Ishikawa (cell line): ENCODE measurements around the gene OCLN.

Experiments
- CEBPB ChIP-seq: IDR thresholded peaks from 2 replicates; pipeline ENCODE4 v1.6.1; 2012
- CREB1 ChIP-seq: IDR thresholded peaks from 2 replicates; pipeline ENCODE4 v1.6.1; 2012; ENCODE audit warnings: low read depth
- EGR1 ChIP-seq: IDR thresholded peaks from 2 replicates; pipeline ENCODE4 v1.6.1; 2012
- EP300 ChIP-seq: IDR thresholded peaks from 2 replicates; pipeline ENCODE4 v1.6.1; 2012; ENCODE audit warnings: borderline replicate concordance
- FOXM1 ChIP-seq: IDR thresholded peaks from 2 replicates; pipeline ENCODE4 v1.6.1; 2012; ENCODE audit warnings: low read depth, borderline replicate concordance
- NFIC ChIP-seq: IDR thresholded peaks from 2 replicates; pipeline ENCODE4 v1.6.1; 2012
- RAD21 ChIP-seq: IDR thresholded peaks from 2 replicates; pipeline ENCODE4 v1.6.1; 2012; ENCODE audit warnings: low read depth
- TAF1 ChIP-seq: IDR thresholded peaks from 2 replicates; pipeline ENCODE4 v1.6.1; 2012; ENCODE audit warnings: low read depth, mild to moderate bottlenecking
- TCF12 ChIP-seq: IDR thresholded peaks from 2 replicates; pipeline ENCODE4 v1.6.1; 2012; ENCODE audit warnings: low read depth
- TEAD4 ChIP-seq: IDR thresholded peaks from 2 replicates; pipeline ENCODE4 v1.6.1; 2012
- YY1 ChIP-seq: IDR thresholded peaks from 2 replicates; pipeline ENCODE4 v1.6.1; 2012; ENCODE audit warnings: low read depth
- ZBTB7A ChIP-seq: IDR thresholded peaks from 2 replicates; pipeline ENCODE4 v1.6.1; 2012; ENCODE audit warnings: low read depth
- TF ChIP-seq, protein P1 (sequence below): IDR thresholded peaks from 2 replicates; pipeline ENCODE4 v1.6.1; 2012
- TF ChIP-seq, protein P2 (sequence below): IDR thresholded peaks from 2 replicates; pipeline ENCODE4 v1.6.1; 2012
- TF ChIP-seq, protein P3 (sequence below): IDR thresholded peaks from 2 replicates; pipeline ENCODE4 v1.6.1; 2012; ENCODE audit warnings: low read depth, mild to moderate bottlenecking

Gene OCLN

DNA sequence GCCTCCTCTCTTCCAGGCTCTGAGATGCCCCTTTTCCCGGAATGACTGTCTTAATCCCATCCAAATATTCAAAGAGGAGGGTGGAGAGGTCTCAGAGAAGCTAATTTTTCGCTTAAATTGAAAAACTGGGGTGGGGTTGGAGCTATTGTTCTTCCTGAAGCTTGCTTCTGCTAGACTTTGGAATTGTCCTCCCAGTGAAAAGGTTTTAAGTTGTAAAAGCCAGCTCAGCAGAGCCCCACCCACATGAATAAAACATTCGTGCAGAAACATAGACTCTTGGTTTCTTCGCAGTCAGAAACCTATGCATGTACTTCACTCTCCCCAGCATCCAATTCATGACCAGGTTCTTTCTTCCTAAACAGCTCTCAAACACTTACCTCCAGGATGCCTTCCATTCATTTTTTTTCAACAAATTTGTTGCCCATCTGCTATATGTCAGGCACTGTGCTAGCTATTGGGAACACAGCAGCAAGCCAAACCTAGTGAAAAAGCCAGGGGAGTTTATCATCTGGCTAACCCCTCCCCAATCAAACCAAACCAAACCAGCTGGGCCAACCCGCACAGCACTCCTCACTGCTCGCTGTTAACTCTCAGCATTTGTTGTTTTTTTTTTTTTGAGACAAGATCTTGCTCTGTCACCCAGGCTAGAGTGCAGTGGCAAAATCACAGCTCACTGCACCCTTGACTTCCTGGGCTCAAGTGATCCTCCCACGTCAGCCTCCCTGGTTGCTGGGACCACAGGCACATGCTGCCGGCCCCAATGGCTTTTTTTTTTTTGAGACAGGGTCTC, 37.9 kb upstream of the OCLN start:
- TF ChIP-seq ZBTB7A (no peak), RAD21 (no peak)

DNA sequence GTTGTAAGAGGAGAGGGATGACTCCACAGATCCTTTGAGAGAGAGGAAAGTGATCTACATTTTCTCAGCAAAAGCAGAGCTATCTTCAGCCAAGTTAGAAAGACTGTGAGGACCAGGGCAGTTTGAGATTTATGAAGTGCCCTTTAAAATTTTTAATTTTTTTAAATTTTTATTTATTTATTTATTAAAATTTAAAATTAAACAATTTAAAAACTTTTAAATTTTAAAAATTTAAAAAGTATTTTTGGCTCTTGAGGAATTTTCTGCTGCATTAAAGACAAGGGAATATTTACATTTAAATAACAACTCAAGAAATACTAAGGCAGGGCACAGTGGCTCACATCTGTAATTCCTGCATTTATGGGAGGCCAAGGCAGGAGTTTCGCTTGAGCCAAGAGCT, 30.4 kb upstream of the OCLN start:
- TF ChIP-seq TEAD4: no peak
- no peak for TF ChIP-seq CEBPB
- TF ChIP-seq RAD21: no peak
- no peak for TF ChIP-seq FOXM1
- no peak for TF ChIP-seq ZBTB7A
- no peak for TF ChIP-seq EGR1
- TF ChIP-seq, protein P1, sequence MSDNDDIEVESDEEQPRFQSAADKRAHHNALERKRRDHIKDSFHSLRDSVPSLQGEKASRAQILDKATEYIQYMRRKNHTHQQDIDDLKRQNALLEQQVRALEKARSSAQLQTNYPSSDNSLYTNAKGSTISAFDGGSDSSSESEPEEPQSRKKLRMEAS: no peak
- TF ChIP-seq, protein P2, sequence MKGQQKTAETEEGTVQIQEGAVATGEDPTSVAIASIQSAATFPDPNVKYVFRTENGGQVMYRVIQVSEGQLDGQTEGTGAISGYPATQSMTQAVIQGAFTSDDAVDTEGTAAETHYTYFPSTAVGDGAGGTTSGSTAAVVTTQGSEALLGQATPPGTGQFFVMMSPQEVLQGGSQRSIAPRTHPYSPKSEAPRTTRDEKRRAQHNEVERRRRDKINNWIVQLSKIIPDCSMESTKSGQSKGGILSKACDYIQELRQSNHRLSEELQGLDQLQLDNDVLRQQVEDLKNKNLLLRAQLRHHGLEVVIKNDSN: no peak
- no peak for TF ChIP-seq CREB1
- TF ChIP-seq NFIC: no peak
- no peak for TF ChIP-seq TAF1
- TF ChIP-seq TCF12: no peak
- TF ChIP-seq YY1: no peak
- TF ChIP-seq, protein P3, sequence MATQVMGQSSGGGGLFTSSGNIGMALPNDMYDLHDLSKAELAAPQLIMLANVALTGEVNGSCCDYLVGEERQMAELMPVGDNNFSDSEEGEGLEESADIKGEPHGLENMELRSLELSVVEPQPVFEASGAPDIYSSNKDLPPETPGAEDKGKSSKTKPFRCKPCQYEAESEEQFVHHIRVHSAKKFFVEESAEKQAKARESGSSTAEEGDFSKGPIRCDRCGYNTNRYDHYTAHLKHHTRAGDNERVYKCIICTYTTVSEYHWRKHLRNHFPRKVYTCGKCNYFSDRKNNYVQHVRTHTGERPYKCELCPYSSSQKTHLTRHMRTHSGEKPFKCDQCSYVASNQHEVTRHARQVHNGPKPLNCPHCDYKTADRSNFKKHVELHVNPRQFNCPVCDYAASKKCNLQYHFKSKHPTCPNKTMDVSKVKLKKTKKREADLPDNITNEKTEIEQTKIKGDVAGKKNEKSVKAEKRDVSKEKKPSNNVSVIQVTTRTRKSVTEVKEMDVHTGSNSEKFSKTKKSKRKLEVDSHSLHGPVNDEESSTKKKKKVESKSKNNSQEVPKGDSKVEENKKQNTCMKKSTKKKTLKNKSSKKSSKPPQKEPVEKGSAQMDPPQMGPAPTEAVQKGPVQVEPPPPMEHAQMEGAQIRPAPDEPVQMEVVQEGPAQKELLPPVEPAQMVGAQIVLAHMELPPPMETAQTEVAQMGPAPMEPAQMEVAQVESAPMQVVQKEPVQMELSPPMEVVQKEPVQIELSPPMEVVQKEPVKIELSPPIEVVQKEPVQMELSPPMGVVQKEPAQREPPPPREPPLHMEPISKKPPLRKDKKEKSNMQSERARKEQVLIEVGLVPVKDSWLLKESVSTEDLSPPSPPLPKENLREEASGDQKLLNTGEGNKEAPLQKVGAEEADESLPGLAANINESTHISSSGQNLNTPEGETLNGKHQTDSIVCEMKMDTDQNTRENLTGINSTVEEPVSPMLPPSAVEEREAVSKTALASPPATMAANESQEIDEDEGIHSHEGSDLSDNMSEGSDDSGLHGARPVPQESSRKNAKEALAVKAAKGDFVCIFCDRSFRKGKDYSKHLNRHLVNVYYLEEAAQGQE: no peak
- no peak for TF ChIP-seq EP300

DNA sequence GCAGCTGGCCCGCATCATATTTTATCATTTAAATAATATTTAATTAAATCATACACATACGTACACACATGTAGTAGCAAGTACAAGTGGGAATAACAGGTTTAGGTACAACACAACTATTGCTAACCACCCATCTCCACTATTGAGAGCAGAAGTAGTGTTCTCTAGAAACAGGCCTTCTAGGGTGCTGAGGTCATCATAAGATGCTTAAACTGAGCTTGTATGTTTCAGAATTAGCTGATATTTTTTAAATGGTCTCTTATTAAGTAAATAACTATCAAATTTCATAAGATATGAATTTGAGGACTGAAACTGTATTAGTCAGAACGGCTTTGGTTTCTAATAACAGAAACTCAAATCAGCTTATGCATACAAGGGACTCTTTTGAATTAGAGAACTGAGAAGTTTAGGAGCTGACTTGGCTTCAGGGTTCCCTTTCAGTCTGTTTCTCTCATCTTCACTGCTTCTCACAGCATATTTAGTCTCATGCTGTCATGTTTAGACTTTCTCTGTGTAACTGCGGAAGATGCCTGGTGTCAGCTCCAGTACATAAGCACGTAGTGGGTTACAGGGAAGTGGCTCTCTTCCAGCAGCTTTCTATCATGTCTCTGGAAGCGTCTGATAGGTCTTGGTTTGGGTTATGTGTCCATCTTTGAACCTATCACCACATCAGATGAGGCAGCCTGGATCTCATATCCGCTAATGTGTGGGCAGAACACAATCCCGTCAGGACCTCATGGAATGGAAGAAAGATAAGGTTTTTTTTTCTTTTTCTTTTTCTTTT, 25.0 kb upstream of the OCLN start:
- TF ChIP-seq FOXM1 (no peak), CREB1 (no peak), TAF1 (no peak), ZBTB7A (no peak), EP300 (no peak), TEAD4 (no peak), TCF12 (no peak), NFIC (no peak), RAD21 (no peak), EGR1 (no peak)
- TF ChIP-seq, protein P1: no peak
- TF ChIP-seq, protein P3: no peak
- TF ChIP-seq, protein P2: no peak

DNA sequence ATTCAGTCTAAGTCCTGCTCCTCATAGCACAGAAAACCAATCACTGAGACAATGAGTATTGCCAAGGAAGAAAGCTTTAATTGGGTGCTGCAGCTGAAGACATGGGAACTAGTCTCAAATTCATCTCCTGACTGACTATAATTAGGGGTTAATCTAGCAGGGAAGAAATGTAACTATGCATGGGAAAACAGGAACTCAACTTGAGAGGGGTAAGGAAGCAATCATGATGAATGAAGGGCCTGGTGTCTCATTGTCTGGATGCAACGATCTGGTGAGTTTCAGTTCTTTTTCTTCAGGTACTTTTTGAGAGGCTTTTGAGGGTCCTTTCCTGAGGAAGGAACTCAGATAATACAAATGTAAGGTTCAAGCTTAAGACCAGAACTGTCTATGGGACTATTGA, 24.0 kb upstream of the OCLN start:
- no peak for TF ChIP-seq CEBPB
- no peak for TF ChIP-seq NFIC
- no peak for TF ChIP-seq TAF1
- TF ChIP-seq TEAD4: no peak
- no peak for TF ChIP-seq YY1
- TF ChIP-seq, protein P3: no peak
- no peak for TF ChIP-seq ZBTB7A
- TF ChIP-seq, protein P2: no peak
- no peak for TF ChIP-seq EGR1
- TF ChIP-seq EP300: no peak
- TF ChIP-seq, protein P1: no peak
- no peak for TF ChIP-seq TCF12
- TF ChIP-seq FOXM1: no peak
- TF ChIP-seq RAD21: no peak
- TF ChIP-seq CREB1: no peak
